ENCODE data around the gene CNN2.

DNA sequence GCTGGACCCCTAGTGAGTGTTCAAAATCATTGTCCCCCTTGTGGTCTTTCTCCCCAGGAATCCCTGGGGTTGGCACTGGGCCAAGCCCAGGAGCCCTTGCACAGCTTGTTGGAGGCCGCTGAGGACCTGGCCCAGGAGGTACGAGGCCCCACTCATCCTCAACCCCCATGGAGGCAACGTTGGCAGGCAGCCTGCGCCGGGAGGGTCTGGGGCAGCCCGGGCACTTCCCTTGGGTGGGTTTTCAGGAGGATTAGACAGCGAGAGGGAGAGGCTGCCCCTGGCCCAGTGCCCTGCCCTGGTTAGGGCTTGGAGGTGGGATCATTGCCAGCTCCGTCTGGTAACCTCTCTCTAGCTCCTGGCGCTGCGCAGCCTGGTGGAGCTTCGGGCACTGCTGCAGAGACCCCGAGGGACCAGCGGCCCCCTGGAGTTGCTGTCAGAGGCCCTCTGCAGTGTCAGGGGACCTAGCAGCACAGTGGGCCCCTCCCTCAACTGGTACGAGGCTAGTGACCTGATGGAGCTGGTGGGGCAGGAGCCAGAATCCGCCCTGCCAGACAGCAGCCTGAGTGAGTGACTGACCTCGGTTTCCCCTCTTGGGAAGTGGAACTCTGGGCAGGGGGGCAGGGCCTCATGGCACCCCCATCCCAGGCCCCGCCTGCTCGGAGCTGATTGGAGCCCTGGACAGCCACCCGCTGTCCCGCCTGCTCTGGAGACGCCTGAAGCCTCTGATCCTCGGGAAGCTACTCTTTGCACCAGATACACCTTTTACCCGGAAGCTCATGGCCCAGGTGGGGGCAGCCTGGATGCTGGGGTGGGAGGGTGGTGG, 16.5 kb downstream of the CNN2 start:
- TF ChIP-seq POLR2A (IDR thresholded peaks at IDR 0.05; ENCODE audit: low read length) (no peak), GATA1 (IDR thresholded peaks at IDR 0.05; ENCODE audit: low read depth, low read length) (no peak)
